K562 (cell line): ENCODE results near the gene IRF4. TPM values are rescaled to one million over a fixed set of nuclear protein-coding genes. Genes with fewer than 3 reads are reported as not detected.

Experiments
- CCAR2 ChIP-seq: fragments of 200-400 bp; formaldehyde crosslinking; IDR thresholded peaks from 2 replicates; pipeline ENCODE4 v1.6.1; 2017; ENCODE audit warnings: mild to moderate bottlenecking, low read depth, low read length
- CCNT2 ChIP-seq: IDR thresholded peaks from 2 replicates; pipeline ENCODE4 v1.6.1; 2011; ENCODE audit warnings: borderline replicate concordance, low read depth, mild to moderate bottlenecking, moderate library complexity, mixed read lengths, low read length; ENCODE audit not compliant: insufficient read length; ENCODE audit errors: extremely low read depth
- CHD4 ChIP-seq: fragments of 200-600 bp; sonication (generic); IDR thresholded peaks from 3 replicates; pipeline ENCODE4 v1.6.1; 2012; ENCODE audit warnings: low read depth, mild to moderate bottlenecking, mixed read lengths, low read length, inconsistent platforms; ENCODE audit not compliant: insufficient read depth, insufficient replicate concordance, poor library complexity, severe bottlenecking
- FOXJ3 ChIP-seq: sonication (generic); formaldehyde crosslinking; IDR thresholded peaks from 2 replicates; pipeline ENCODE4 v1.4.0; 2020; ENCODE audit warnings: mild to moderate bottlenecking, missing genetic modification reagents
- PRDM10 ChIP-seq: fragments of 450-650 bp; IDR thresholded peaks from 2 replicates; pipeline ENCODE4 v1.6.1; 2018; ENCODE audit not compliant: partially characterized antibody
- RB1 ChIP-seq: fragments of 450-650 bp; IDR thresholded peaks from 2 replicates; pipeline ENCODE4 v1.6.1; 2017; ENCODE audit warnings: low read depth, mild to moderate bottlenecking
- SMARCA5 ChIP-seq: fragments of 450-650 bp; IDR thresholded peaks from 2 replicates; pipeline ENCODE4 v1.6.1; 2016
- ZNF184 ChIP-seq: sonication (generic); formaldehyde crosslinking; IDR thresholded peaks from 2 replicates; pipeline ENCODE4 v1.5.0; 2020; ENCODE audit warnings: missing genetic modification reagents
- polyA plus RNA-seq, 8 experiments: library from polyadenylated mRNA; depleted of rRNA in 4 of 8; stranded (reverse) in 5 of 8; unstranded in 3 of 8; fragments of >200 nt; fragmentation: Nextera tagmentation in 2 of 8; fragmentation: Illumina TruSeq in 1 of 8; extraction: Ambion mirVana in 2 of 8; extraction: Trizol in 1 of 8; gene quantifications; 2 replicates each; pipeline versions ENCODE4 v1.2.1 to v1.2.3, GENCODE V29; 2011 to 2014; ENCODE audit warnings: inconsistent platforms in 1 of 8, missing spikeins in 1 of 8
- total RNA-seq, 7 experiments: library from RNA; depleted of rRNA in 6 of 7; stranded (reverse); fragments of >200 nt in 6 of 7; fragmentation: Illumina TruSeq in 2 of 7; extraction: Trizol in 2 of 7; gene quantifications; 2 replicates each; pipeline versions ENCODE4 v1.2.1 to v1.2.3, GENCODE V29; 2011 to 2021; ENCODE audit warnings: low replicate concordance in 1 of 7
- TF ChIP-seq, protein P1 (sequence below): IDR thresholded peaks from 2 replicates; pipeline ENCODE4 v1.6.1; 2012; ENCODE audit warnings: low read depth, low read length, improper control_type of control experiment, borderline replicate concordance

The IRF4 gene
- total and polyA plus RNA-seq, 9 of the 15 experiments (the other 6 are each of a cell fraction or from before 2014, with no cell fraction given): 0.05 to 0.33 (median 0.09) TPM; not detected in 6

DNA sequence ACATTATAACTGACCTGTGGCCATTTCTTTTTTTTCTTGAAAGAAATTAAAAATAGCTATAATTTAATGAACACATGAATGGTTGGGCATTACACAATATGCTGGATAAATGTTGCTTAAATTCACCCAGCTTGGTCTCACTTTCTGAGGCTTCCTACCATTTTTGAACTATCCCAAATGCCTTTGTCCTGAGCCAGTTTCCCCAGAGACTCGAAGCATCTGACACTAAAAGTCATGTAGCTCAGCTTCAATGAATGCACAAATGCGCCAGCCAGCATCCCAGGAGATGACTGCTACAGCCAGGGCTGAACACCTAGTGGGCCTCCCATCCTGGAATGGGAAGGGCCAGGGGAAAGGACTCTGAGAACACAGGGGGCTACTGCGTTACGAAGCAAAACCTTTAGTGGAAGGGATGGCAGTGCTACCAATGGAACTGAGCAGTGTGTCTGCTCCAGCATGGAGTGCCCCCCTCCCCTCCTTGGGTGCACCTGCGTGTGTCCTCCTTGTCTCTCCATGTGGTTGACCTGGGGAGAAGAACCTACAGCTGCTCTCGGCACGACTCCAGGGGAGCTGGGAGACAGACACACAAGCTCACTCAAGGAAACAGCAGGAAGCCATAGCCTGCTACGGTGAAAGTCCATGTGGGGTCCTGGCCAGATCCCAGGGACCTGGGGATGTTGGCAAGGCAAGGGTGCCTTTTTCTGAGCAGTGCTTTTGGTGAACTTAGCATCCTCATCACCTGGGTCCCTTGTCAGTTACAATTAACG is 60.9 kb downstream of the IRF4 start (continued):
- TF ChIP-seq PRDM10: no peak
- no peak for TF ChIP-seq CCAR2
- TF ChIP-seq CCNT2: no peak
- TF ChIP-seq, protein P1, sequence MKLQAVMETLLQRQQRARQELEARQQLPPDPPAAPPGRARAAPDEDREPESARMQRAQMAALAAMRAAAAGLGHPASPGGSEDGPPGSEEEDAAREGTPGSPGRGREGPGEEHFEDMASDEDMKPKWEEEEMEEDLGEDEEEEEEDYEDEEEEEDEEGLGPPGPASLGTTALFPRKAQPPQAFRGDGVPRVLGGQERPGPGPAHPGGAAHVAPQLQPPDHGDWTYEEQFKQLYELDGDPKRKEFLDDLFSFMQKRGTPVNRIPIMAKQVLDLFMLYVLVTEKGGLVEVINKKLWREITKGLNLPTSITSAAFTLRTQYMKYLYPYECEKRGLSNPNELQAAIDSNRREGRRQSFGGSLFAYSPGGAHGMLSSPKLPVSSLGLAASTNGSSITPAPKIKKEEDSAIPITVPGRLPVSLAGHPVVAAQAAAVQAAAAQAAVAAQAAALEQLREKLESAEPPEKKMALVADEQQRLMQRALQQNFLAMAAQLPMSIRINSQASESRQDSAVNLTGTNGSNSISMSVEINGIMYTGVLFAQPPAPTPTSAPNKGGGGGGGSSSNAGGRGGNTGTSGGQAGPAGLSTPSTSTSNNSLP: no peak
- TF ChIP-seq FOXJ3 (CRISPR knock-in tag): no peak
- TF ChIP-seq CHD4: no peak
- no peak for TF ChIP-seq ZNF184 (CRISPR knock-in tag)
- no peak for TF ChIP-seq SMARCA5
- TF ChIP-seq RB1: no peak
